ENCODE measurements around the gene SLC1A2.

DNA sequence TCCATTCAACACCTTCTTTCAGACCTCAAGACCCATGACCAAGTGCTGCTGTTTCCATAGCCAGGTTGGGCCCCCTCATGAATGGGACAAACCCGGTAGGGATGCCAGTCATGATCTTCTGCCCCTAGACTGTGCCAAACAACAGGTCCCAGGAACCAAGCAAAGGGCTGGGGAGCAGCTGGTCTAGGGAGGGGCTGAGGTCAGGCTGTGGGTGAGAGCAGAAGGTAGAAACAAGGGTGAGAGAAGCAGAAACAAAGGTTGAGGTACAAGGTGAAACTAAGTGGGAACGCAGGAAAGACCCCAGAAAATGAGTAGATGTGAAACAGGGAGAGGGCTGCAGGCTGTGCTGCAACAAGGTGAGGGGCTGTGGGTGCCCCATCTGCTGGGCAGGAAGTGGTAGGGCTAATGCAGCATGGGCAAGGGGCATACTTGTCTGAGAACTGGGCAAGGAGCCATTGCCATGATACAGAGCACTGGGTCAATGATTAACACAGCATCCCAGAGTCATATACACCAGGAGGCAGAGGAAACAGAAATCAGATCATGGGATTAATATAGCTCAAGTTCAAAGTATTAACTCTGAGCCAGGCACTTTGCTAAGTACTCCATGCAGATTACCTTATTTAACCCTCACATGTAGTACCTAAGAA lies 45.9 kb downstream of the SLC1A2 start:
- TF ChIP-seq, protein P1, sequence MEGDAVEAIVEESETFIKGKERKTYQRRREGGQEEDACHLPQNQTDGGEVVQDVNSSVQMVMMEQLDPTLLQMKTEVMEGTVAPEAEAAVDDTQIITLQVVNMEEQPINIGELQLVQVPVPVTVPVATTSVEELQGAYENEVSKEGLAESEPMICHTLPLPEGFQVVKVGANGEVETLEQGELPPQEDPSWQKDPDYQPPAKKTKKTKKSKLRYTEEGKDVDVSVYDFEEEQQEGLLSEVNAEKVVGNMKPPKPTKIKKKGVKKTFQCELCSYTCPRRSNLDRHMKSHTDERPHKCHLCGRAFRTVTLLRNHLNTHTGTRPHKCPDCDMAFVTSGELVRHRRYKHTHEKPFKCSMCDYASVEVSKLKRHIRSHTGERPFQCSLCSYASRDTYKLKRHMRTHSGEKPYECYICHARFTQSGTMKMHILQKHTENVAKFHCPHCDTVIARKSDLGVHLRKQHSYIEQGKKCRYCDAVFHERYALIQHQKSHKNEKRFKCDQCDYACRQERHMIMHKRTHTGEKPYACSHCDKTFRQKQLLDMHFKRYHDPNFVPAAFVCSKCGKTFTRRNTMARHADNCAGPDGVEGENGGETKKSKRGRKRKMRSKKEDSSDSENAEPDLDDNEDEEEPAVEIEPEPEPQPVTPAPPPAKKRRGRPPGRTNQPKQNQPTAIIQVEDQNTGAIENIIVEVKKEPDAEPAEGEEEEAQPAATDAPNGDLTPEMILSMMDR (IDR thresholded peaks at IDR 0.05; ENCODE audit: low read depth, low read length), result no peak
- TF ChIP-seq EZH2phosphoT487 (IDR thresholded peaks at IDR 0.05; ENCODE audit: low read depth), result no peak
